Left renal cortex interstitium (tissue), 4 donors: ENCODE measurements around the gene ETV6. TPM values are rescaled to one million over a fixed set of nuclear protein-coding genes. Genes with fewer than 3 reads are reported as not detected.

Experiments
- DNase-seq, 4 donors: peaks; one replicate each; pipeline ENCODE4 v3.0.0-alpha.2; 2013; ENCODE audit warnings: low read depth in 4 of 4, low spot score in 2 of 4, missing footprints in 1 of 4
- polyA plus RNA-seq, 4 donors: library from polyadenylated mRNA; unstranded; fragments of 120-200 nt; gene quantifications; one replicate each; pipeline ENCODE4 v1.2.1, GENCODE V29; 2013; ENCODE audit not compliant: insufficient read length in 4 of 4

ETV6 gene
- polyA plus RNA-seq, 4 donors, result 11.7 to 14.7 (median 14.1) TPM

DNA sequence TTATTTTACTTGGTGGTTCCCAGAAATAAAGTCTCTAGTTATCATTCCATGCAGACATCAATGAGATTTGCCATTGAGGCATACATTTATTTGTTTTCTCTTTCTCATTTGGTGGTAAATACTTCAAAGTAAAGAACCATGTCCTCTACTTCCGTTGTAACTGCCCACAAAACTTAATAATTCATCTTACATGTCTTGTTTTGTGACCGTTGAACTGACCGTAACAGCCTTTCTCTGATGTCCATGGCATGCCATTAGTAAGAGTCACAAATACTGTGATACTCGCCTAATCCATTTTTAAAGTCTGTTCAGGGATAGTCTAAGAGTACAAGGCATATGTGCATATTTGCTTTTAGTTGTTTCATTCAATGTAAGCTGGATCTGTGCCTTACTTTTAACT lies 145.3 kb downstream of the ETV6 start:
- no peak for DNase-seq

DNA sequence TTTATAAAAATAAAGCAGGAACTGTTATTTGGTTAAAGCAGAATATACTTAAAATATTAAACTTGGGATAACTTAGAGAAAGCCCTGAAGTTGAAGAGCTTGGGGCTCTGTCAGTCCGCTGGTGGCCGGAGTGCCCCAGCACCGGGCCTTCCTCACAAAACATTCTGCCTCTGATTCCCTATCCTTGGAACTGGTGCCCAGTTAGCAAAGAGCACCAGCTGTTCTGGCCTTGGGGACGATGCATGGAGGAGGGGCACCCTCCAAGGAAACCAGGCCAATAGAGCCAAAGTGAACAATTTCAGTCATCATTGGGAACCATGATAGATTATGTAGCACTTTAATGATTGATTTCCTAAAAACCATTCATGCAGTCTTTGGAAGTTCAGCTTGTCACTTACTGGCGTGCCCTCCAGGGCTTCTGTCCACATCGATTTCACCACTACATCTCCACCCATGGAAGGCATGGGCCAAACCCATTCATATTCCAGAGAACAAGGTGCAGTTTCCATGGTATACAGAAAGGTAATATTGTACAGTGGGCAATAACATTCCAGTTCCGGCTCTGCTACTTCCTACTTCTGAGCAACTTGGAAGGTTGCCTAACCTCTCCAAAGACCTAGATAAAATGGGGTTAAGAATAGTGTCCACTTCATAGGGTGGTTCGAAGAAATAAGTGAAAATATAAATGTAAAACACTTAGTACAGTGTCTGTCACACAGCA lies 145.9 kb downstream of the ETV6 start:
- DNase-seq, result no peak

DNA sequence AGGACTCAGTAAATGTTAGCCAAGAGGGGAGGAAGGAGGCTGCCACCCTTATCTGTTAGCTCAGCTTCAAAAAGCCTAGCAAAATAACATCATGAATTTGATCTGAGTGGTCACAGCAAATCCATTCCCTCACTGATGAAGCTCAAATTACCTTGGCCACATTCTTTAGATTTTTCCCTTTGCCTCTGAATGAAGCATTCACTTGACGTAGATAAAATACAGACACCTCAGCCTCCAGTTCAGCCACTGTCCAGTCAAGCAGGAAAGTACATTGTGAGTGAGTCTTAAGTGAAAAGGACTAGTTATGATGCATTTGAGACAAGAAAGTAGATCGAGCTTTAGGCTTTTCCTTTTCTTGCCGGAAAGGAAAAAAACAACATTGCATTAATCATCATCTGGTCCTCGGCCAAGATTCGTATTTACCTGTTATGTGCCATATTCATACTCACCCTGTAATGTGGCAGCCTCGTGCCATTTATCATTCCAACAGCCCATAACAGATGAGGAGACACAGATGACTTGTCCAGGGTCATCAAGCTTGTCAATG lies 146.5 kb downstream of the ETV6 start:
- peak in 1 of 4 donors; percentile 40 for DNase-seq

DNA sequence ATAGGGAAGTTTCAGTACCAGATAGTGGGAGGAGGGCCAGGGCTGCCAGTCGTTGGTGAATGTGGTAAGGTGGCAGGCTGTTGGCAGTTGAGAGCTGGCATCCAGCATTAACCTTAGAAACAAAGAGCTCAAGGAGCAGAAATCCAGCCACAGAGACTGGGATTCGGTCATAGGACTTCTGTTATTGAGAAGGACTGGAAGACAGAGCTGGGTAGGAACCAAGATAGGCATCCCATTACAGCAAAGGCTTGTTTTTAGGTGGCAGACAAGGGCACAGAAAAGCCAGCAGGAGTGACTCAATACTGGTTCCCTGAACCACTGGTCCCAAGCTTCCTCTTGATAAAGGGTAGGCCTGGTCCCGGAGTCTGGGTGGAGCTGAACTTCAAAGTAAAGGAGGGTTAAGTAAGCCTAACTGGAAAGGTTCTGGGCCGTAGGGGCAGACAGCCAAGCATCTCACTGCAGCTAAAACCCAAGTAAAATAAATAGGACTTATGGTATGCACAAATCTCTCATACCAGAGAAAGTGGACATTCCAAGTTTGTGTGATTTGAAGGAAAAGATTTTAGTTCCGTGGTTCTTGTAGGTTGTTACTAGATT lies 147.9 kb downstream of the ETV6 start:
- no peak for DNase-seq

DNA sequence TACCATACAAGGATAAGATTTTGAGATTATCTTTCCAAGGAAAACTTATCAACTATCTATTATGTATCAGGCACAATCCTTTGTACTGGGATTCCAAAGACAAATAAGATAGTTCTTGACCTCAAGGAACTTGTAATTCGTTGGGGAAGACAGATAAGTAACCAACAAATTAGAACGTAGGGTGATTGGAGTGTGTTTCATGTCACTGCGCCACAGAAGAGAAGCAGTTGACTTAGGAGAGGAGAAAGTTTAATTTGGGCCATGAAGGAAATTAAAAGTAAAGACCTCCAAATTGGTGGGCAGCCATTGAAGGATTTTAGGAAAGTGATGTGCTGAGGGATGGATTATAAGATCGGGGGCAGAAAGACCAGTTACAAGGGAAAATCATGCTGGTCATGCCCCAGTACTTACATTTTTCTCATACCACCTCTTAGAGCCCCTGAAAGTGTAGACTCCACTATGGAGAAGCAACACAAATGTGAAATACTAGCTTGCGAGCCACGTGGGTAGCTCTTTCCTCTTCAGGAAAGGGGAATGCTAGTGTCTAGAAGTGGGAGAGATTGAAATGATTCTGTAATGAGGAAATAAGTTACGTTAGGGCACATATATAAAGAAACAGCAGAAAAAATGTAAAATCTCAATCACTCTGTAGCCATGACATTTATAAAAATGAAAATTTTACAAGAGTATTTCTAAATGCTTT lies 148.7 kb downstream of the ETV6 start:
- DNase-seq, result no peak

DNA sequence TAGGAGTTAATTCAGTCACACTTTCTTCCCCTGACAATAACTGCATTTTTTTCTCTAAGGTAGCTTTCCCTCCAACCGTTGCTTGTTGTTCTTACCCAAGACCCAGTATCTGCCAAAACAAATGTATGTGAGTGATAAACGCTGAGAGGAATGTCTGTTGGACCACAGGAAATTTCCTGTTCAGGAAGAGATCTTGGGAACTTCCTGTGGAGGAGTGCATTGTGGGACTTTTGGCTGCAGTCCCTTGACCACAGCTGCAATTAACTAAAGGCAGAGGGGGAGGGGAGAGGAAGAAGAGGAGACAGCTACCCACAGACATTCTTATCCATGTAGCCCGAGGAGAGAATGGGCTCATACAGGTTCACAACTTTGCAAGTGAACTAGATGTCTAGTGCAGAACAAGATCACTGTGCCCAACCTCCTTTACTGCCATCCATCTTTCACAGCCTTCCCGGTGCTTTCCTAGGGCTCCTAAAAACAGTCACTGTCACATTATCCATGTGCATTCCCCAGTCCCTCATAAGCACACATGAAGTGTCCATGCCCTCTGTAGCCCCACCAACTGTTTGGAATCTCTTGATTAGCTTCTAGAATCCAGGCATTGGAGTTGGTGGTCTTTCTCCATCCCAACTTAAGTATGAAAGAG lies 149.5 kb downstream of the ETV6 start:
- DNase-seq, result no peak

DNA sequence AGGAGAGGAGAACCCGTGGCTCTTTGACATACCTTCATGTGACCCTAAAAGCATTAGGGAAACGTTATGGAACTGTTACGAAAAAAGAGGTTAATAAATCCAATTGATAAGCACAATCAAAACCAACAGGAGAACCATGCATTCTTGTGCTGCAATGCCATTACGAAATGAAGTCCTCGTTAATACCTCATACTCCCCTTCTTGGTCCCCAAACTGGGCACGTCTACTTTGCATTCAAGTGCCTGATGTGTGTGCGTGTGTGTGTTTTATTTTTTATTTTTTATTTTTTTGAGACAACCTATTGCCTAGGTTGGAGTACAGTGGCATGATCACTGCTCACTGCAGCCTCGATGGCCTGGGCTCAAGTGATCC lies 150.0 kb downstream of the ETV6 start:
- no peak for DNase-seq

DNA sequence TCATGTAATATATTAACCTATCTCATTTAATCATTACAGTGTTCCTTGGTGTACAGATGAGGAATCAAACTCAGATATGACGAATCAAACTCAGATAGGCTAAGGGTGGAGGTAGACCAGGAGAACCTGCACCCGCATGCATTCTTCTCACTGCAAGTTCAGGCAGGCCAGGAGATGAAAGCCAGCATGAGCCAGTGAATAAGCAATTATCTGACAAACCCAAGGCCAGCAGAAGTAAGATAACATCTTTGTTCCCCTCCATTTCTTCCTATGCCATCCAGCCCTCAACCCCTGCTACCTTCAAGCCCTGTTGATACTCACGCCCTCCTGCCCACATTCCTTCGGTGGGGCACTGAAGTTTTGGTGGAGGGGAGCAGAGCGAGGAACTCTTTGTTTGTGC lies 152.2 kb downstream of the ETV6 start:
- no peak for DNase-seq

DNA sequence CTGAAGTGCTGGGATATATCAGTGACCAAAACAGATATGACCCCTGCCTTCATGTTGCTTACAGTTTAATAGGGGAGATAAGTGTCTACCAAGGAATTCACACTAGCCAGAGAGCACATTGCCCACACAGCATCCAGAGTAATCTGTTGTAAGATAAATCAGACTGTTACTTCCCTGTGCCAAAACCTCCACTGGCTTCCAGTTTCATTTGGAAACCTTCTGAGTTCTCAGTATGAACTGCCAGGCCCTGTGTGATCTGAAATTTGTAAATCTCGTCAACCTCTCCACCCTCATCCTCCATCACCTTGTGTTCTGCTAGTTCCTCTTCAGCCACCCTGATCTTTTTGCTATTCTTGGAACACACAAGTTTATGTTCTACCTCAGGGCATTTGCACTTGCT lies 154.7 kb downstream of the ETV6 start:
- DNase-seq, result no peak

DNA sequence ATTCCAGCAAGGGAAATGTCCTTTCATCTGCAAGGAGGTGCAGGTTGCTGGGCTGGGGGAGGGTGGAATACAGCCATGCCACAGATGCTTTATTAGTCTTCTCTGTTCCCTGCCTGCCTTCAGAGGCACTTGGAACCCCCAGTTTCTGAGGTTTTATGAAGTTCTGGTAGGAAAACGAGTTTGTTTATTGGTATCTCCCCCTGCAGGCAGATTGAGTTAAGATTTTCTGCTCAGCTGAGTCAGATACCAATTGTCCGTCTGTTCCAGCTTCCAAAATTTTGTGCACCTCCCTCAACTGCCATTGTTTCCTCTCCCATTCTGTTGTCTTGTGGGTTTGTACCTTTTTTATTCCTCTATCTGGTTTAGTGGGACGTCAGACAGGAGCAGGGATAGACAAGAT lies 155.6 kb downstream of the ETV6 start:
- no peak for DNase-seq

DNA sequence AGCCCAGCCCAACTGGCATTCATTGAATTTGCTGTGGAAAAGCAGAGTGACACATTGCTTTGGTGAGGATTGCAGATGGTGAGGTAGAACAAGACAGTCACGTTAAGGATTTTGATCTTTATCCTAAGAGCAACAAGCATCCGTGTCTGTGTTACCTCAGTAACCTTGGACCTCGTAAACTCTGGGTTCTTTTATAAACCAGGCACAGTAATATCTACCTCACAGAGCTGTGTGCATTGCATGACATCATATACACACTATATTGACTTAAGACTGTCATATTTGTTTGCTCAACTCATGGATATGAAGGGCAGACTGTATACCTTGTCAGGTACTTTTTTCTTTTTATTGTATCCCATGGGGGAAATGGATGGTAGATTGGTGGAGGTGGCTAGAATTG lies 156.2 kb downstream of the ETV6 start:
- DNase-seq, result no peak

DNA sequence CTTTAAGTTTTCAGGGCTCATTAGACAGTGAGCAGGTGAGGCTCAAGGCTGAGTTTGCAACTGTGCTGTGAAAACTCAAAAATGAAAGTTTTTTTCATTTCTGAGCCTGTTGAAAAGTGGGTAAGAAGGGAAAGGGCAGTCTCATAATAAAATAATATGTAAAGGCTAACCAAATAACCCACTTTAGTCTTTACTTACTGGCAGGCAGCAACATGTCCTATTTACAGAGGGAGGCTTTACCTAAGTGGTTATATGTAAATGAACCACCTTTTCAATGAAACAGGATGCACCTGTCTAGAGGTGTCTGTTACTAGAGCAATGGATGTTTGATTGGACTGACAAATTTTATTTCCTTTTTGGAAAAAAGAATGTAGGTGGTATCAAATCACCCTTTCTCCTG lies 158.0 kb downstream of the ETV6 start:
- DNase-seq, result no peak

DNA sequence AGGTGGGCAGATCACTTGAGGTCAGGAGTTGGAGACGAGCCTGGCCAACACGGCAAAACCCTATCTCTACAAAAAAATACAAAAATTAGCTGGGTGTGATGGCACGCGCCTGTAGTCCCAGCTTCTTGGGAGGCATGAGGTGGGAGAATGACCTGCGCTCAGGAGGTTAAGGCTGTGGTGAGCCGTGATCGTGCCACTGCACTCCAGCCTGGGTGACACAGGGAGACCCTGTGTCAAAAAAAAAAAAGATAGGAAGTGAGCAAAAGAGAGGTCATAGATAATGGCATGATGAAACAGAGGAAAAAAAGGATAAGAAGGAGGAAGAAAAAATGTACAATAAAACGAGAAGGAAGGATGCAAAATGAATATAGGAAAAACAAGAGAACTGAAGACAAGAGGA lies 159.5 kb downstream of the ETV6 start:
- DNase-seq, result no peak

DNA sequence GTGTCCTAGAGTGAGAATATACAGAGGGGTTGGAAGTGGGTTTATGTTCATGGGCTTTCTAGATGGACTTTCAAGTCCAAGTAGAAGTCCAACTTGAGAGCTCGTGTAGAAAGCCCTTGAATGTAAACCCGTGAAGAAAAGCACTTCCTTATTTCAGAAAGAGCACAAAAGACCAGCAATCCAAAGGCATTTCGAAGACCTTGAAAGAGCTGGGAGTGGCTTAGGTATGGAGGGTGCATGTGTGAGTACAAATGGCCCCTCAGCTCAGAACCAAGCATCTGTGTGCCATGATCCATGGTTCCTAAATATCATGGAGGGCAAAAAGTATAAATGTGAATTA lies 160.7 kb downstream of the ETV6 start:
- no peak for DNase-seq

DNA sequence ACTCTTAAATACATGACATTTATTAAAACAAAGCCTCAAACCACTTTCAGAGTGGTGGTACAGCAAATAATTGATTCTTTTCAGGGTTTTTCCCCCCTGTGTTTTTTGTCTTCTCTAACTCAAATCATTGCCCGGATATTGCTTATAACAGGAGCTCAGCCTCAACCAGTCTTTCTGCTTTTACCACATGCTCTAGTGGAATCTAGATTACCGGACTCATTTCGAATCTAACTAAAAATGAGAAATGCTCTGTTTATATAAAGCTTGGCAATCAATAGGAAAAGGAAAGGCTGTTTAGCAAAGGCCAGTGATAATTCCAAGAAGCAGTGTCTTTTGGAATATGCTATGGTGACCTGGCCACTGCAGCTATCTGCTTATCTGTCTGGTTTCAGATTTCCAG lies 161.5 kb downstream of the ETV6 start:
- no peak for DNase-seq

DNA sequence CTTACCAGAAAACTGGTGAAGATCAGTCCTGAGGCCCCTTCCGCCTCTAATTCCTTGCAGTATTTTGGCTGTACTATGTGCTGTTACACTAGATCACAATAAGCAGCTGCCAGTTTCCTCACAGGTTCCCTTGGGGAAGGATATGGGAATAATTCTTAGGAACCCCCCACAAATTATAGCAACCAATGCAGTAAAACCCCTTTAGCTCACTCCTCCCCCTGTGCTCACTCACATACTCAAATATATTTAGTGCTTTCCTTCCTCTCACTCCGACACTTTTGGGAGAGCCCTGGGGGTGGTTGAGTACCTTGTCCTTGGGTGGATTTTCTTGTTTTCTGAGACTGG lies 162.7 kb downstream of the ETV6 start:
- DNase-seq, result no peak

DNA sequence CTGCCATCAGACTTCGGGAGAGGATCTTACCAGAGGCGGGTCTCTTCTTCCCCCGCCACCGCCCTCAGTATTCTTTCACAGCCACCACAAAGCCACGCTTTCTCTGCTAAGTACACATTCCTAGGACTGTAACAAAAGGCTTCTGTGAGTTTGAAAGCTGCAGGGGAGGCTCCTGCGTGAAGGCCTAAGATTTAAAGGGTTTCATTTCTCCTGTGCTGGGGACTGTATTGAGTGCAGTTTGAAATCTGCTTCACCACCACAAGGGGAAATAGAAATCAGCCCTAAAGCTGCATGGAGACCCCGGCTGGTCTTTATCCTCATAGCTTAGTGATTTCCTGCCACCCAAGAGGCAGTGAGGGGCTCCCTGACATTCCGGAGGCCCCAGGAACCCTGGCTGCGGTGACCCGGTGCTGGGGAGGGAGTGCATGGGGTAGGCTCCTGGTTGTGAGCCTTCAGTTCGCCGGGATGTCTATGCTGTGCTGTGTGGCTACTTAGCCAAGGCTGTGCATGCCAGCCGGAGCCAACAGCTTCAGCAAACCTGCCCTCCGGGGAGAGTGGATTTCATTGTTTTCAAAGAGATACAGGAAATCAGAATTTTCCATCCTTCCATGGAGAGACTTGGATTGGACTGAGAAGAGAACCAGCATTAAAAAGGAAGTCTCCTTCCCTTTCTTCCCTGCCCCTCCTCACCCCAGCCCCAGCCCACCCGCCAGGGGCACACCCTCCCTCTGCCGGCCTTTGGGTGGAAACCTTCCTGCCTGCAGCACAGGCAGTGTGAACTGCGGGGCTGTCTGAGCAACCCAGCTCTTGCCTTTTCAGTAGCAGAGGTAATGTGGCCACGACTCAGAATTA lies 163.3 kb downstream of the ETV6 start:
- DNase-seq, result no peak

DNA sequence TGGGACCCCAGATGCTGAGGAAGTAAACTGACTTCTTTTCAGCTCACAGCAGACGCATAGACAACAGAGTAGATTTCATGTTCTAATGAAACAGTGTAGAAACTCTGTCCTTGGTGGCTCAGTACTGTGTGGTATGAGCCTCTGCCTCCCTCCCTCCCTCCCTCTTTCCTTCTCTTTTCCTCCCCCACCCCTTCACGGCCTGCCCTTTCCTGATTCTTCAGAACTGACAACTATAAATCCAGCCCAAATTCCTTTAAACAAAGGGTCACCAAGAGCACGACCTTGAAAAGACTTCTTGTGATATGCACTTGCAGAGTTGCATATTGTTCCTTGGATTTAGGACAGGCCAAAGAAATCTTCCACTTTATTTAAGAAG lies 164.0 kb downstream of the ETV6 start:
- no peak for DNase-seq

DNA sequence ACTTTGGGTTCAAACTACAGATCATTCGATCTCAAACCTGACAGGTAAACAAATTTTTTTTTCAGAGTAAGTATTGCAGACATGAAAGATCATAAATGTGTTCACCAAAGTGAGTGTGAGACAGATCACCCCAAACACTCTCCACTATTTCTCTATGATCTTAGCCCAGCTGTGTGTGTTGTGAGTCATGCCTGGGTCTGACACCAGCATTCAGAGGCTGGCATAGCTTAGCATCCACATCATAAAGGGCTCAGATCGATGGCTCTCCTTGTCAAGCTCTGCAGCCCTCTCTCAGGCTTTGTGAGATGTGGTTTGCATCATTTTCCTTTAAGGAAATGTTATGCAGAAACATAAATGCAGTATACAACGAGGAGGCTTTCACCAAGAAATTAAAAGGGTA lies 164.9 kb downstream of the ETV6 start:
- DNase-seq, result no peak

DNA sequence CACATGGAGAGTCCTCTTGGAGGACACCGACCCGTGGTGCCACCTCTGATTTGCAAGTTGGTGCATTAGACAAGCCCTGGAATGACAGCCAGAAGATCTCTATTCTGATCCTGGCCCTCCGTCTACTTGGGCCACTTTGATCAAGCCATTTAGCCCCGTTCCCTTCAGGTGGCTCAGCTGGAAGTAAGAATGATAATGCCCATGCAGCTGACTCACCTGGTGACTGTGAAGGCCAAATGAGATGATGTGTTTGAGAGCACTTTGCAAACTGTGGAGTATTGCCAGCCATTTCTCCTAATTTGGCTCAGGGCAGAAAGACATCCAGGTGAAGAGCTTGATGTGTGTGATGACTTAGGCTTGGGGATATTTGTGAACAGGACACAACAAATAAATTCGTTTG lies 165.9 kb downstream of the ETV6 start:
- DNase-seq, result no peak

DNA sequence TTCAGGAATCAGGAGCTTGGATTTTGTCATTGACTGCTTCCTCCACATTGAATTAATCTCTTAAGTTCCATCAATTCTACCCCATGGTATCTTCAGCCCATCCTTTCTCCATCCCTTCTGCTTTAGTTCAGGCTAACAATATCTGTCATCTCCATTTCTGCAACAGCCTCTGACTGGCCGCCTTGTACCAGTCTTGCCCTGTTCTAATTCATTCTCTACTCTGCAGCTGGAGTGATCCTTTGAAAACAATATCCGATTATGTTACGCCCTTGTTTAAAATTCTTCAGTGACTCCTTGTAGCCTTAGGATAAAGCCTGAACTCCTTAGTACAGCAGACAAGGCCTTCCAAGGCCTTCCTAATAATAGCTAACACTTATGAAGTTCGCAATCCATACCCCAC lies 170.2 kb downstream of the ETV6 start:
- no peak for DNase-seq
